NCI-H2196 treated with DMSO at 0.1 percent for 48 hours (cell line): Measurements from ENCODE around the gene ZBTB22.
"Not testable (repeated sequence)": the region's sequence is repeated elsewhere in the genome, so short reads cannot be mapped to it uniquely, and the experiment has no call there.

ENCODE experiments used
- DNase-seq: peaks from one replicate; lab custom pipeline; 2025; ENCODE audit not compliant: unreplicated experiment; lab: John Stamatoyannopoulos, UW

Gene ZBTB22

DNA sequence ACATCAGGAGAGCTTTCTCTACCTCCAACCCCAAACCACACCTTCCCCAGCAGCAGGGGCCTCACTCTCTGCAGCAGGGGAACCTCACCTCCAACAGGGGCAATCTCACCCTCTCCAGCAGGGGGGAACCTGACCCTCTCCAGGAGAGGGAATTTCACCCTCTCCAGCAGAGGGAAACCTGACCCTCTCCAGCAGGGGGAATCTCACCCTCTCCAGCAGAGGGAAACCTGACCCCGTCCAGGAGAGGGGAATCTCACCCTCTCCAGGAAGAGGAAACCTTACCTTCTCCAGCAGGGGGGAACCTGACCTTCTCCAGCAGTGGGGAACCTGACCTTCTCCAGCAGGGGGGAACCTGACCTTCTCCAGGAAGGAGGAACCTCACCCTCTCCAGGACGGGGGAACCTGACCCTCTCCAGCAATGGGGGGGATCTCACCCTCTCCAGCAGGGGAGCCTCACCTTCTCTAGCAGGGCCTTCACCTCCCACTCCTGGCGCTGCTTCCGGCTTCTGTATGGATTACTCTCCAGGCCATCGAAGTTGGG lies 37.5 kb downstream of the ZBTB22 start:
- DNase-seq = peak; percentile 30

DNA sequence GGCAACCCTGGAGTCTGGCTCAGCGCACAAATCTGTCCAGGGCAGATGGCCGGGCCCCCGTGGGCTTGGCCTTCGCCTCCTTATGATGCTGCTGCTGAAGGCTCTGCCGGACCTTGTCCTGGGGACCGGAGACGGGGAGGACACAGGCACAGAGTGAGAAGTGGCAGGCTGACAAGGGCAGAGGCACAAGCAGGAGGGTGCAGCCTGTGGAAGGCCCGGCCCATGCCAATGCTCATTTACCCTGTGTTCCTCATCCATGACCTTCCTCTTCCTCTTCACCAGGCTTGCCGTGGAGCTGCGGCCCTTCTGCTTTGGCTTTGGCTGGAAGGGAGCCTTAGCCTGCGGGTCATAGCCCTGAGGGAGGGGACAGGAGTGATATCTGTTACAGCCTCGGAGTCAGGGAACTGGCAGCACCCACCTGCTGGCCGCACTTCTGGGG lies 38.3 kb downstream of the ZBTB22 start:
- no peak for DNase-seq

DNA sequence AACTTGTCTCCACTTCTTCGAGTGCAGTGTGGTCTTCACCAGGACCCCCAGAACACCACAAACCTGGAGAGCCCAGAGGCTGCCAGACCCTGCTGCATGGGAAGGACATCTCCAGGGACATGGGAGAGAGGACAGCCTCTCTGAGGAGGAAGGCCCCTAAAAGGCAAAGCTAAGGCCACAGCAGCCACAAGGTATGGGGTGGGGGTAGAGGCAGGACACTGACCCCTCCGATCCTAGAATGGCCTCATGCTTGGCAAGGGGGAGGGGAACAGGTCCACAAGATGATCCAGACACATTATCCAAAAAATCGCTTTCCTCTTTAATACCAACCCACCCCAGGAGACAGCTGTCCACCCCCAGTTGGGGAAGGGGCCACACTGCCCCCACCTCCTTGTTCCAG lies 38.7 kb downstream of the ZBTB22 start:
- no peak for DNase-seq

DNA sequence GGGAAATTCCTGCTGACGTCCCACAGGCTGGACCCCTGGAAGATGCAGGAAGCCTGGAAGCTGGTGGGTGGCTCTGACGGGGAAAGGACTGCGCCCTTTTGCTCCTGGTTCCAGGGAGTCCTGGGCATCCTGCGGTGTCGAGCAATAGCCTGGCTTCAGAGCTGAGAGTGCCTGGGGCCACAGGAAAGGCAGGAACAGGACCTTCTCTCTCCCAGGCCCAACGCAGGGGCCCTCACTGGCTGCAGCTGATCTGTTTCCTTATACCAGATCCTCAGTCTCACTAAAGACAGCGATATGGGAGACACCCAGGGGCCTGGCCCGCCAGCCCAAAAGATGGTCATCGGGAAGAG lies 39.2 kb downstream of the ZBTB22 start:
- no peak for DNase-seq

DNA sequence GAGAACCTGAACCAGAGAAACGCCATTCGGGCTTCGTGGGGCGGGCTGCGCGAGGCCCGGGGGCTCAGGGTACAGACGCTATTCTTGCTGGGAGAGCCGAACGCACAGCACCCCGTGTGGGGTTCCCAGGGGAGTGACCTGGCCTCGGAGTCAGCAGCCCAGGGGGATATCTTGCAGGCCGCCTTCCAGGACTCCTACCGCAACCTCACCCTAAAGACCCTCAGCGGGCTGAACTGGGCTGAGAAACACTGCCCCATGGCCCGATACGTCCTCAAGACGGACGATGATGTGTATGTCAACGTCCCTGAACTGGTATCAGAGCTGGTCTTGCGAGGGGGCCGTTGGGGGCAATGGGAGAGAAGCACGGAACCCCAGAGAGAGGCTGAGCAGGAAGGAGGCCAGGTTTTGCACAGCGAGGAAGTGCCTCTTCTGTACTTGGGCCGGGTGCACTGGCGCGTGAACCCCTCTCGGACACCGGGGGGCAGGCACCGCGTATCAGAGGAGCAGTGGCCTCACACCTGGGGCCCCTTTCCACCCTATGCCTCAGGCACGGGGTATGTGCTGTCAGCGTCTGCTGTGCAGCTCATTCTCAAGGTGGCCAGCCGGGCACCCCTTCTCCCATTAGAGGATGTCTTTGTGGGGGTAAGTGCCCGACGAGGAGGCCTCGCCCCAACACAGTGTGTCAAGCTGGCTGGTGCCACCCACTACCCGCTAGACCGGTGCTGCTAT lies 39.7 kb downstream of the ZBTB22 start:
- no peak for DNase-seq

DNA sequence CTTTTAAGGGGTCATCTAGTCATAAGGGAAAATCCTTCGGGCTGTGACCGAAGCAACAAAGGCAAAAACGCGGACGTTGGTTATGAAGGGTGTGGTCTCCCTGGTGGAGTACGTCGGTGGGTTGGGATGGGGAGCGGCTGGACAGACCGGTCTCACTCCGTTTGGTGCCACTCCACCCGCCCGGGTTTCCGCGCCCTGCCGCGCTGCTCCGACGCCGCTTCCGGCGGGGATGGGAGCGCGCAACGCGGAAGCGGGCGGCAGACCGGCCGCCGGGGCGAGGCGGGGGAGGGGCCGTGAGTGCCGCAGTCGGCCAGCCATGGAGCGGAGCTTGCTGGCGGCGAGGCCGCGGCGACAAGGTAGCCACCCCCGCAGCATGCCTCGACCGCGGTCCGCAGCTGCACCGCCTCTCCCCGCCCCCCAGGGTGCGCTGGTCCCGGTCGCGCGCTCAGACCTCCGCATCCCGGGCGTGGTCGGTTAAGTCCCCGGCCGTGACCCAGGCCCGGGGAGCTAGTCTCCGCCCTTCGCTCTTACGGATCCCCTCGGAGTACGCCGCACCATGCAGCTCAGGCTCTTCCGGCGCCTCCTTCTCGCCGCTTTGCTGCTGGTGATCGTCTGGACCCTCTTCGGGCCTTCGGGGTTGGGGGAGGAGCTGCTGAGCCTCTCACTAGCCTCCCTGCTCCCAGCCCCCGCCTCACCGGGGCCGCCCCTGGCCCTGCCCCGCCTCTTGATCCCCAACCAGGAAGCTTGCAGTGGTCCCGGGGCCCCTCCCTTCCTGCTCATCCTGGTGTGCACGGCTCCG lies 40.5 kb downstream of the ZBTB22 start, which contains the start of gene B3GALT4:
TSS of gene B3GALT4 (plus strand) at position 260 of the 799 bp plus-strand sequence. CDS start at position 557, 297 bp downstream.
- DNase-seq = peak; percentile 51

DNA sequence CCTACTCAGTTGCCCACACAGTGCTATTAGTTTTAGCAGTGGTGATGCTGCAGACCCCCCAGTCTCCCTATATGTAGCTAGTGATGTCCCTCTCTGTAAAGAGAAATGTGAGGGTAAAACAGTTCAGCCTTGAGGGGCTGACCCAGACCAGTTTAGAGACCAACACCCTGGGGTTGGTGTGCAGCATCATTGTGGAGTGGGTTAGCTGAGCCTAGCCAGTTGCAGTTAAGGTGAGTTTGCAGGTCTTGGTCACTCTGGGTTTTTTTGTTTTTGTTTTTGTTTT lies 41.0 kb downstream of the ZBTB22 start:
- DNase-seq = no peak

DNA sequence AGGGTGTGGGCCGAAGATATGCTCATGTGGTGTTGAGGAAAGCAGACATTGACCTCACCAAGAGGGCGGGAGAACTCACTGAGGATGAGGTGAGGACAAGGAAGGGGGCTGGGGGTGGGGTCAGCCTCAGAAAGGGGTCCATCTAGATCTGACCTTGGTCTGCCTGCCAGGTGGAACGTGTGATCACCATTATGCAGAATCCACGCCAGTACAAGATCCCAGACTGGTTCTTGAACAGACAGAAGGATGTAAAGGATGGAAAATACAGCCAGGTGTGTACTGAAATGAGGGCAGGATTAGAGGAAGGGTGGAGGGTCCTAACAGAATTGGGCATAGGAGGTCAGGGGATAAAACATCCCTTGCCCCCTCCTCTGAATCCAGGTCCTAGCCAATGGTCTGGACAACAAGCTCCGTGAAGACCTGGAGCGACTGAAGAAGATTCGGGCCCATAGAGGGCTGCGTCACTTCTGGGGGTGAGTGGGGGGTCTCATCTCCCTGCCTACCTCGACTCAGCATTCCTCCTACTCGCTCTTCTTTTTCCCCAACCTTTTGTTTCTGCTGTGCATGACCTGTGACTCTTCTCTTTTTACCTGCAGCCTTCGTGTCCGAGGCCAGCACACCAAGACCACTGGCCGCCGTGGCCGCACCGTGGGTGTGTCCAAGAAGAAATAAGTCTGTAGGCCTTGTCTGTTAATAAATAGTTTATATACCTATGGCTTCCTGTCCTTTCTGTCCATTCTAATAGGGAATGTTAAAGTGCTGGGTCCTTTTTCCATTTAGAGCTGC lies 41.6 kb downstream of the ZBTB22 start:
- DNase-seq = not testable (repeated sequence)

DNA sequence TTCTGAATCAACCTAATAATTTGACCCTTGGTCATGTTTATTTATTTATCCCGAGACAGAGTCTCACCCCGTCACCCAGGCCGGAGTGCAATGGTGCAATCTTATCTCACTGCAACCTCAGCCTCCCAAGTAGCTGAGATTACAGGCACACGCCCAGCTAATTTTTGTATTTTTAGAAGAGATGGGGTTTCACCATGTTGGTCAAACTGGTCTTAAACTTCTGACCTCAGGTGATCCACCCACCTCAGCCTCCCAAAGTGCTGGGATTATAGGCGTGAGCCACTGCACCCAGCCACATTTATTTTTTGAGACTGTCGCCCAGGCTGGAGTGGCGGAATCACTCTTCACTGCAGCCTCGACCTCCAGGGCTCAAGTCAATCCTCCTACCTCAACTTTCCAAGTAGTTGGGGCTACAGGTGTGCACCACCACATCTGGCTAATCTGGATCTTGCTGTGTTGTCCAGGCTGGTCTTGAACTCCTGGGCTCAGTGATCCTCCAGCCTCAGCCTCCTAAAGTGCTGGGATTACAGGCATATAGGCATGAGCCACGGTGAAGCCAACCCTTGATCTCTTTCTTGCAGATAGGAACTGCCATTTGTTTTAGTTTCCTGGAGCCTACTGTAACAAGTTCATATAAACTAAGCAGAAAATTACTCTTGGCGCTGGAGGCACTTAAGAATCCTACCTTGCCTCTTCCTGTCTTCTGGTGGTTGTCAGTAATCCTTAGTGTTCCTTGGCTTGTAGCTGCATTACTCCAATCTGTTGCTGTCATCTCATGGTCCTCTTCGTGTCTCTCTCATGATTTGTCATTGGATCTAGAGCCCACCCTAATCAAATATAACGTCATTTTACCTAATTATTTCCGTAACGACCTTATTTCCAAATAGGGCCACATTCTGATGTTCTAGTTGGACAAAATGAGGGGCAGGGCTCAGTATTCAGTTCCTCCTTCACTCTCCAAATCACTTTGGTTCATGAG lies 43.3 kb downstream of the ZBTB22 start:
- DNase-seq = no peak

DNA sequence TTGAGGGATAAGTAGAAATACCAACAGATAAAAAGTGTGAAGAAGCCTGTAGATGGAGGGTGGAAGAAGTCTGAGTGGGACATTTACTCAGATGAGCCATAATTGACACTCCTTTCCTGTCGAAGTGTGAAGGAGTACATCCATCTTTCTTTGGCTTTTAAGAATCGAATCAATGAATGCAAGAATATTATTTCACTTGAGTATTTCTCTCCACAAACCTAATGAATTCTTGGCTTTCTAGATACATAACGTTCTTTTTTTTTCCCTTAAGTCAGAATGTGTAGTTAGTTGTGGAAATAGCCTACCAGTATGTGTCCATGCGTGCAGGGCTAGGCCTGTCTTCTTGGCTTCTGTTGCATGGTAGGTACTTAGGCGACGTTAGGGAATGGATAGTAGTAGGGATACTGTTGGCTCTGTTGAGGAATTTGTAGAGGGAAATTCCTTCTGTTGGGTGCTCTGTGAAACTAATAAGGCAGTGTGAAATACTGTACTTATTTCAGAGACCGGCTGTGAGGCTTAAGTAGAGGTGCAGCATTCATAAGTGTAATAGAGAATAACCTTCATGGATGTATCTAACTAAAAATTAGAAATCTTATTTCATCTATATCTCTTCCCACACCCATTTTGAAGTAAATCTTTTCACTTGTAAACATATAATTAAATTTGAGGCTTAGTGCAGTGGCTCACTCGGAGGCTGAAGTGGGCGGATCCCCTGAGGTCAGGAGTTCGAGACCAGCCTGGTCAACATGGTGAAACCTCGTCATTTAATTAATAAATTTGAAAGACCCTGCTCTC lies 44.2 kb downstream of the ZBTB22 start:
- DNase-seq = no peak

DNA sequence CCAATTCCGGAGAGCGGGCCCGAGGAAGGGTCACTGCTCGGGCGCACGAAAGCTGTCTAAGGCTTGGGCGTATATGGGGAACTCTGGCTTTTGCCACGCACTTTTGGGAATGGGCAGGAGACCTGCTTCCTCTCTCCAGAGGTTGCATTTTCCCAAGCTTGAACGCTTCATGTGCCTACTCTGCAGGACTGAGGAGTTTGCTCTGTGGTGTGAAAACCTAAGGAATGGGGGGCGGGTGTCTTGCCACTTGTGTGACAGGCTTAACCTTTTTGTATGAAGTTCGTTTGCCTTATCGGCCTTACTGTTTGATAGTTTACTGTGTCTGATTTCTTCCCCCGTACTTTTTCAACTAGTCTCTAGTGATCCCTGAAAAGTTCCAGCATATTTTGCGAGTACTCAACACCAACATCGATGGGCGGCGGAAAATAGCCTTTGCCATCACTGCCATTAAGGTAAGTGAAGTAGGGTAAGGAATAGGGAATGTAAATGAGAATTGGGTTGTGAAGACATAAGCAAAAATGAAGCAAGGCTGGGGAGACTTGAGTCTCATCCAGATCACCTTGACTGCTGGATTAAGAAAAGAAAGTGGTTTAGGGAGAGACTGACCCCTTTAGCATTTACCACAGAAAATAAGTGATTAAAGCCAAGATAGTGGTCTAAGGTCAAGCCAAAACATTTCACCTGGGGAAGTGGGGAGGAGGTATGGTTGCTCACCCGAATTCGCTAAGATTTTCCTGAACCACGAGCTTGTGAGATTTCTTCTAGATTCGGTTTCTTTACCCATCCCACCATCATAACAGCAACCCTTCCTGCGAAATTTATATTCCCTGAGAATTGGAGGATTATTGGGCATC lies 45.0 kb downstream of the ZBTB22 start:
- no peak for DNase-seq

DNA sequence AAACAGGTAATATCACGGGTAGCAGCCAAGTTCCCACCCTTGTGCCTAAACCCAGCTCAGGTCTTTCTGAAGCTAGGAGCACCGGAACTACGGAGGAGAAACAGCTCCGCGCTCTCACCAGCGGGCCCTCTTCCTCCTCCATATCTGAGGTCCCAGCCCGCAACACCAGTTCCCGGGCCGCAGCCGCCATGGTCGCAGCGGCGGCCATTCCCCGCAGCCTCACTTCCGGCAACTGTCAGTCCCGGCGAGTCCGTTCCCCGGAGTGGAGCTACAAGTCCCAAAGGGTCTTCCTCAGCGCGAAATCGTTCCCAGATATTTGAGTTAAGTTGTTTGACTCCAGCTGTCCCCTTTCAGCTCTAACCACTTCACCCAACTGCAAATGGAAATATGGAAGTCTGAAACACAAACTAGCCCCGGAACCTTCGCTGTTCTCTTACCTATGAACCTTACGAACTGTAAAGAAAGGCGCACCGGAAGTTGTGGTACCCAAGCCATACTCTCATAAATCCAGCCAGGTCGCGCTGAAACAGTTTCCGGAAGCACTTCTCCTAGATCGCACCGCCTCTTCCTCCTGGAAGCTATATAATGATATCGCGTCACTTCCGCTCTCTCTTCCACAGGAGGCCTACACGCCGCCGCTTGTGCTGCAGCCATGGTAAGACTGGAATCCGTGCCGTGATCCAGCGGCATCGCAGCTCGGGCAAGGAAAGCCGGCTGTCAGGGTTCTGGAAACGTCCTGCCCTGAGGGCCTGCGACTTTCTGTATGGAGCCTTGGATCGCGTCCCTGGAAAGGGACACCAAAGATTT lies 45.9 kb downstream of the ZBTB22 start, which contains the start of the genes RPS18 and VPS52:
TSS of gene RPS18 (plus strand) at position 608 of the 807 bp plus-strand sequence. CDS start at position 653, 45 bp downstream.
TSS of gene VPS52 (minus strand) at position 409 of the 807 bp plus-strand sequence. CDS start at position 208, 201 bp downstream.
- DNase-seq = peak; percentile 99

DNA sequence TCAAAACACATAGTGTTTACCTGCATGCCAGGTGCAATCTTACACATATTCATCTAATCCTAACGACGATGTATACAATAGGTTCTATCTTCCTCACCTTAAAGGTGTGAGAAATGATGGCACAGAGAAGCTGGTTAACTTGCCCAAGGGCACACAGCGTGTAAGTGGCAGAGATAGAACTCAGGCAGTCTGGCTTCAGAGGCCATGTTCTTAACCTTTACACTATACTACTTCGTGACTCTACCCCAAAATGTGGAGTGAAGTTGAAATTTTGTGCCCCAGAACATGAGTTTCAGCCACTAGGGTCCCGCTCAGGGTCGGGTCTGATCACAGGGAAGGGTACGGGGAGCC lies 46.5 kb downstream of the ZBTB22 start:
- DNase-seq = peak; percentile 63
